ENCODE measurements around the gene DISC1.

DNA sequence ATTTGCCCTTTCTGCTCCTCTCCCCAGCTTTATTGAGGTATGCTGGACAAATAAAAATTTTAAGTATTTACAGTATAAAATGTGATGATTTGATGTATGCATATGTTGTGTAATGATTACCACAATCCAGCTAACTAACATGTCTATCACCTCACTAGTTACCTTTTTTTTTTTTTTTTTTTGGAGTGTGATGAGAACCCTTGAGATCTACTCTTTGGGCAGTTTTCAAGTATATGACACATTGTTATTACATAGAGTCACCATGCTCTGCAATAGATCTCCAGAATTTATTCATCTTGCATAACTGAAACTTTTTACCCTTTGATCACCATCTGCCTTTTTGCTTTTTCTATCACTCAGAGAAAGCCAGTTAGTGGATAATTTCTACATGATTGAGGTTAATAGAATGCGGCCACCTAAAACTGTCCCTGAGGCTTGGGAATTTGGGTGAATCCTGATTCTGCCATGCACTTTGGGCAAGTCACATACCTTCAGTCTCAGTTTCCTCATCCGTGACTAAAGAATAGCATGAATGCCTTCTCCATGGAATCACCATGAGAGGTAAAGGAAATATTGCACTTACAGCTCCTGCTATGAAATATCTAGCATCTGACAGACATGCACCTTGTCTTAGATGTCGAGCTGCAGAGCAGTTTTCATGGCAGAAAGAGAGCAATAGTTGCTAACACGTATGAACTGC lies 295.2 kb downstream of the DISC1 start:
- TF ChIP-seq, protein P1, sequence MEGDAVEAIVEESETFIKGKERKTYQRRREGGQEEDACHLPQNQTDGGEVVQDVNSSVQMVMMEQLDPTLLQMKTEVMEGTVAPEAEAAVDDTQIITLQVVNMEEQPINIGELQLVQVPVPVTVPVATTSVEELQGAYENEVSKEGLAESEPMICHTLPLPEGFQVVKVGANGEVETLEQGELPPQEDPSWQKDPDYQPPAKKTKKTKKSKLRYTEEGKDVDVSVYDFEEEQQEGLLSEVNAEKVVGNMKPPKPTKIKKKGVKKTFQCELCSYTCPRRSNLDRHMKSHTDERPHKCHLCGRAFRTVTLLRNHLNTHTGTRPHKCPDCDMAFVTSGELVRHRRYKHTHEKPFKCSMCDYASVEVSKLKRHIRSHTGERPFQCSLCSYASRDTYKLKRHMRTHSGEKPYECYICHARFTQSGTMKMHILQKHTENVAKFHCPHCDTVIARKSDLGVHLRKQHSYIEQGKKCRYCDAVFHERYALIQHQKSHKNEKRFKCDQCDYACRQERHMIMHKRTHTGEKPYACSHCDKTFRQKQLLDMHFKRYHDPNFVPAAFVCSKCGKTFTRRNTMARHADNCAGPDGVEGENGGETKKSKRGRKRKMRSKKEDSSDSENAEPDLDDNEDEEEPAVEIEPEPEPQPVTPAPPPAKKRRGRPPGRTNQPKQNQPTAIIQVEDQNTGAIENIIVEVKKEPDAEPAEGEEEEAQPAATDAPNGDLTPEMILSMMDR (IDR thresholded peaks at IDR 0.05), result no peak
- no peak for TF ChIP-seq POLR2A (IDR thresholded peaks at IDR 0.05)
